Measurements from ENCODE around the gene GPSM1.

GPSM1 gene

DNA sequence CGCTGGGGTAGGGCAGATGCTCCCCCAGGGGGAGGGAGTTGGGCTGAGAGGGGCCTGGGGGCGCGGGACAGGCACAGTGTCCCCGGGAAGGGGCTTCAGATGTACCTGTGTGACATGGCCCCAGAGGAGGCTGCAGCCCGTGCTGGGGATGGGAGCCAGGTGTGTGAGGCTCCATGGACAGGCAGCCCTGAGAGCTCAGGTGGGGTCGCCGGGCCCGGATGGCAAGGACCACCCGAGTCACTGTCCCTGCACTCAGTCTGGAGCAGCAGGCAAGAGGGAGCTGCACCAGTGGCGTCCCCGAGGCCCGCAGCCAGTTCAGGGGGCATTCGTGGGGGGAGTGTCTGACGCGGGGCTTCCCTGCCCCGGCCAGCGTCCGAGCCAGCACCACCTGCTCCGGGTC is 42.4 kb upstream of the GPSM1 start:
- H3K4me1 ChIP-seq (ENCODE audit: insufficient read depth, low read length), result no peaks in the 10 kb centered on the region
- H3K9ac ChIP-seq (ENCODE audit: low read depth, low read length), result no peak overlapping the region
- no peak overlapping the region for H3K4me3 ChIP-seq (ENCODE audit: low read length)
- no peaks in the 10 kb centered on the region for H3K36me3 ChIP-seq (ENCODE audit: insufficient read depth, low read length)
- no peaks in the 10 kb centered on the region for H3K27me3 ChIP-seq (ENCODE audit: insufficient read depth, low read length)
- H3K9me3 ChIP-seq (ENCODE audit: insufficient read depth, low read depth, low read length), result no peaks in the 10 kb centered on the region
- 94% methylated on average over 19 of the region's 19 CpGs for WGBS
- no peak overlapping the region for H3K27ac ChIP-seq (ENCODE audit: low read depth, low read length)

- no peaks in the 10 kb centered on the region for H3K4me1 ChIP-seq (ENCODE audit: insufficient read depth, low read length)
- no peak overlapping the region for H3K9ac ChIP-seq (ENCODE audit: low read depth, low read length)
- 91% methylated on average over 28 of the region's 28 CpGs for WGBS
- no peak overlapping the region for H3K27ac ChIP-seq (ENCODE audit: low read depth, low read length)
- H3K36me3 ChIP-seq (ENCODE audit: insufficient read depth, low read length), result no peaks in the 10 kb centered on the region
- H3K27me3 ChIP-seq (ENCODE audit: insufficient read depth, low read length), result no peaks in the 10 kb centered on the region
- H3K4me3 ChIP-seq (ENCODE audit: low read length), result no peak overlapping the region
- H3K9me3 ChIP-seq (ENCODE audit: insufficient read depth, low read depth, low read length), result no peaks in the 10 kb centered on the region
Measured at GRCh38 chr9:136285501-136286358, 41.6 kb upstream of the GPSM1 start.

GRCh38 chr9:136286359-136286986 is 40.9 kb upstream of the GPSM1 start:
- 90% methylated on average over 30 of the region's 30 CpGs for WGBS
- H3K4me3 ChIP-seq (ENCODE audit: low read length), result no peak overlapping the region
- no peaks in the 10 kb centered on the region for H3K36me3 ChIP-seq (ENCODE audit: insufficient read depth, low read length)
- no peaks in the 10 kb centered on the region for H3K27me3 ChIP-seq (ENCODE audit: insufficient read depth, low read length)
- no peaks in the 10 kb centered on the region for H3K9me3 ChIP-seq (ENCODE audit: insufficient read depth, low read depth, low read length)
- no peak overlapping the region for H3K9ac ChIP-seq (ENCODE audit: low read depth, low read length)
- H3K4me1 ChIP-seq (ENCODE audit: insufficient read depth, low read length), result no peaks in the 10 kb centered on the region
- no peak overlapping the region for H3K27ac ChIP-seq (ENCODE audit: low read depth, low read length)

DNA sequence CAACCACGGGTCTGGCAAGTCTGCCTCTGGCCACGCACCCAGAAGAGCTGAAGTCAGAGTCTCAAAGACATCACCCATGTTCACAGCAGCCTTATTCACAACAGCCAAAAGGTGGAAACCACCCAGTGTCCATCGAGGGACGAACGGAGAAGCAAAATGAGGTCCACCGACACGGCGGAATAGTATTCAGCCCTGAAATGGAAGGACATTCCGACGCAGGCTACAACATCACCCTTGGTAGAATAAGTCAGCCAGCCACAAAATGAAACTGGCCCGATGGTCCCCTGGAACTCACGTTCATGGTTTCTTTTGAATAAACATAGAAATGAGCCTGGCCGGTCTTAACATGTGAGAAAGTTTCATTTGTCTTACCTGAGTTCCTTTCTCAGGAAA is 40.4 kb upstream of the GPSM1 start:
- WGBS, result 96% methylated on average over 13 of the region's 13 CpGs
- no peaks in the 10 kb centered on the region for H3K9me3 ChIP-seq (ENCODE audit: insufficient read depth, low read depth, low read length)
- no peak overlapping the region for H3K9ac ChIP-seq (ENCODE audit: low read depth, low read length)
- no peaks in the 10 kb centered on the region for H3K27me3 ChIP-seq (ENCODE audit: insufficient read depth, low read length)
- H3K36me3 ChIP-seq (ENCODE audit: insufficient read depth, low read length), result no peaks in the 10 kb centered on the region
- no peak overlapping the region for H3K27ac ChIP-seq (ENCODE audit: low read depth, low read length)
- H3K4me1 ChIP-seq (ENCODE audit: insufficient read depth, low read length), result no peaks in the 10 kb centered on the region
- no peak overlapping the region for H3K4me3 ChIP-seq (ENCODE audit: low read length)

DNA sequence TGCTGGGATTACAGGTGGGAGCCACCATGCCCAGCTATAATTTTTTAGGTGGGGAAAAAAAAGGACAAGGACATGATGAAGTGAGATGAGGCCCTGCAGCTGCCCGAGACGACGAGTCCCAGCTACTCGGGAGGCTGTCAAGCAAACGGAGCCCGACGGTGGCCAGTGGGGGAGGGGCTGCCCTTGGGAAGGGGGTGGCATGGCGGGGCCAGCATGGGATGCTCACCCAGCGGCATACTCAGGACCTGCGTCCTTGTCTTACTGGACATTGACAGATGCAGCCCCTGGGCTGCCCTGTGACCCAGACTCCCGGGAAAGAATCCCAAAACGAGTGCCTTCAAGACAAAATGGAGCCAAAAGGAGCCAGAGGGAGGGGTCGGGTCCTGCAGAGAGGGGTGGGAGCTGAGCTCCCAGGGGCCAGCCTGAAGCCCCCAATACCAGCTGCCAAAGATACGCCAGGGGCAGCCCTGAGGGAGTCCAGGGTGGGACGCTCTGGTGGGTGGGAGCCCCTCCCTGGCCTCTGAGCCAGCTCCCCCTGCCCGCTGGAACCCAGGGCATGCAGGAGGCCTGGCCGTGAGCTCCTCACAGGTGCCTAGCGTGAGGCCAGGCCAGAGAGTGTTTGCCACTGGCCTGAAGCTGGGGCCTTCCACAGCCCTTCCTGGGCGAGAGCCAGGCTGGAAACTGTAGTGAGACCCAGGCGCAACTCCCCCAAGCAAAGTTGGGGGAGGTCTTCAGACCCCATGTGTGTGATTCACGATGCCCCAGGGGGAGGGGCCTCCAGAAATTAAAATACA is 39.2 kb upstream of the GPSM1 start:
- no peaks in the 10 kb centered on the region for H3K36me3 ChIP-seq (ENCODE audit: insufficient read depth, low read length)
- H3K4me1 ChIP-seq (ENCODE audit: insufficient read depth, low read length), result no peaks in the 10 kb centered on the region
- H3K9me3 ChIP-seq (ENCODE audit: insufficient read depth, low read depth, low read length), result no peaks in the 10 kb centered on the region
- WGBS, result 85% methylated on average over 21 of the region's 21 CpGs
- no peak overlapping the region for H3K4me3 ChIP-seq (ENCODE audit: low read length)
- H3K27me3 ChIP-seq (ENCODE audit: insufficient read depth, low read length), result no peaks in the 10 kb centered on the region
- H3K9ac ChIP-seq (ENCODE audit: low read depth, low read length), result no peak overlapping the region
- H3K27ac ChIP-seq (ENCODE audit: low read depth, low read length), result no peak overlapping the region

GRCh38 chr9:136289651-136290507 is 37.5 kb upstream of the GPSM1 start:
- H3K9me3 ChIP-seq (ENCODE audit: insufficient read depth, low read depth, low read length), result no peaks in the 10 kb centered on the region
- H3K4me3 ChIP-seq (ENCODE audit: low read length), result no peak overlapping the region
- no peaks in the 10 kb centered on the region for H3K27me3 ChIP-seq (ENCODE audit: insufficient read depth, low read length)
- no peak overlapping the region for H3K27ac ChIP-seq (ENCODE audit: low read depth, low read length)
- H3K9ac ChIP-seq (ENCODE audit: low read depth, low read length), result no peak overlapping the region
- WGBS, result 93% methylated on average over 30 of the region's 30 CpGs
- no peaks in the 10 kb centered on the region for H3K4me1 ChIP-seq (ENCODE audit: insufficient read depth, low read length)
- no peaks in the 10 kb centered on the region for H3K36me3 ChIP-seq (ENCODE audit: insufficient read depth, low read length)

DNA sequence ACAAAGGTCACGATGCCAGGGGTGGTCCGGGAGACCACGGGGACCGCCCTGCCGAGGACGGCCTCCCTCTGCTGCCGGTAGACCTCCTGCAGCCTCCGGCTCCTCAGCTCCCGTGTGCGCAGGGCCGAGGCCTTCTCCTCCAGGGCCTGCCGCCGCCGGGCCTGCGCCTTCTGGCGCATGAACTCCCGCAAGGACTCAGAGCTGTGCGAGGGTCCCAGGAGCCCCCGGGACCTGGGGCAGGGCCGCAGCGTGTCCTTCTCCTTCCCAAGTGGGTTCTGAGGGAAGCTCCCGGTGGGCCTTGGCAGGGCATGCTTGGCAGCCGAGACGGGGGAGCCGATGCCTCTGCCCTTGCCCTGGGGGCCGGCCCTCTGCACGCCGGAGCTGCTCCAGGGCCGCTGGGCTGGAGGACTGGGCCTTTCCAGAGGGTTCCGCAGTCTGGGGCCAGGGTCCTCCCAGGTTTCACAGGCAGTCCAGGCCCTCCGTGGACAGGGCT is 36.8 kb upstream of the GPSM1 start:
- H3K4me3 ChIP-seq (ENCODE audit: low read length), result no peak overlapping the region
- H3K36me3 ChIP-seq (ENCODE audit: insufficient read depth, low read length), result no peaks in the 10 kb centered on the region
- WGBS, result 96% methylated on average over 31 of the region's 31 CpGs
- no peaks in the 10 kb centered on the region for H3K27me3 ChIP-seq (ENCODE audit: insufficient read depth, low read length)
- no peaks in the 10 kb centered on the region for H3K9me3 ChIP-seq (ENCODE audit: insufficient read depth, low read depth, low read length)
- H3K4me1 ChIP-seq (ENCODE audit: insufficient read depth, low read length), result no peaks in the 10 kb centered on the region
- no peak overlapping the region for H3K9ac ChIP-seq (ENCODE audit: low read depth, low read length)
- H3K27ac ChIP-seq (ENCODE audit: low read depth, low read length), result no peak overlapping the region

- no peak overlapping the region for H3K9ac ChIP-seq (ENCODE audit: low read depth, low read length)
- no peaks in the 10 kb centered on the region for H3K9me3 ChIP-seq (ENCODE audit: insufficient read depth, low read depth, low read length)
- H3K4me3 ChIP-seq (ENCODE audit: low read length), result no peak overlapping the region
- no peaks in the 10 kb centered on the region for H3K27me3 ChIP-seq (ENCODE audit: insufficient read depth, low read length)
- WGBS, result 89% methylated on average over 22 of the region's 22 CpGs
- no peaks in the 10 kb centered on the region for H3K4me1 ChIP-seq (ENCODE audit: insufficient read depth, low read length)
- no peak overlapping the region for H3K27ac ChIP-seq (ENCODE audit: low read depth, low read length)
- H3K36me3 ChIP-seq (ENCODE audit: insufficient read depth, low read length), result no peaks in the 10 kb centered on the region
Measured at GRCh38 chr9:136291306-136292025, 35.9 kb upstream of the GPSM1 start.

- no peak overlapping the region for H3K4me3 ChIP-seq (ENCODE audit: low read length)
- no peaks in the 10 kb centered on the region for H3K27me3 ChIP-seq (ENCODE audit: insufficient read depth, low read length)
- H3K4me1 ChIP-seq (ENCODE audit: insufficient read depth, low read length), result no peaks in the 10 kb centered on the region
- H3K36me3 ChIP-seq (ENCODE audit: insufficient read depth, low read length), result no peaks in the 10 kb centered on the region
- 90% methylated on average over 19 of the region's 19 CpGs for WGBS
- H3K9me3 ChIP-seq (ENCODE audit: insufficient read depth, low read depth, low read length), result no peaks in the 10 kb centered on the region
- H3K9ac ChIP-seq (ENCODE audit: low read depth, low read length), result no peak overlapping the region
- H3K27ac ChIP-seq (ENCODE audit: low read depth, low read length), result no peak overlapping the region
Measured at GRCh38 chr9:136292026-136292538, 35.3 kb upstream of the GPSM1 start.

Data from HUES64 (cell line).